Caco-2 (cell line): ENCODE measurements around the gene FAM120B. TPM values are rescaled to one million over a fixed set of nuclear protein-coding genes. Genes with fewer than 3 reads are reported as not detected.

ENCODE experiments used
- BruUV-seq: library from RNA; stranded (reverse); fragments of 400-500 nt; replicated peaks from 2 replicates; lab custom pipeline; 2021; lab: Mats Ljungman, UMichigan
- CTCF ChIA-PET: fragments of 300-600 bp; sonication (Branson Sonifier 250); formaldehyde crosslinking; loops from one replicate; lab custom pipeline; 2022; ENCODE audit warnings: antibody characterized with exemption; lab: Charles Lee
- POLR2A ChIA-PET: fragments of 300-600 bp; sonication (Branson Sonifier 250); formaldehyde crosslinking; loops from one replicate; lab custom pipeline; 2022; ENCODE audit warnings: antibody characterized with exemption; lab: Charles Lee
- DNase-seq, 2 experiments: peaks; one replicate each; pipeline versions ENCODE4 v3.0.0 to v3.0.0-alpha.2; 2020 to 2022
- H3K27me3 ChIP-seq: replicated peaks from 2 replicates; pipeline ENCODE4 v1.6.0; 2011; ENCODE audit warnings: low read length; ENCODE audit not compliant: control insufficient read depth, insufficient read depth
- H3K36me3 ChIP-seq: 2 replicates; pipeline ENCODE4 v1.5.1; 2011; ENCODE audit warnings: low read length; ENCODE audit not compliant: control insufficient read depth, insufficient read depth
- H3K4me1 ChIP-seq: fragments of 250-450 bp; sonication (Bioruptor Pico); 2 replicates; pipeline ENCODE4 v1.5.1; 2020; ENCODE audit warnings: mild to moderate bottlenecking
- H3K4me3 ChIP-seq: 2 replicates; pipeline ENCODE4 v1.5.1; 2011; ENCODE audit warnings: low read depth, mild to moderate bottlenecking, control low read depth, low read length
- H3K9me3 ChIP-seq: fragments of 250-450 bp; sonication (Bioruptor Pico); 2 replicates; pipeline ENCODE4 v1.5.1; 2020; ENCODE audit warnings: mild to moderate bottlenecking, moderate library complexity
- H3K27ac Mint-ChIP-seq: one replicate; pipeline ENCODE4 v1.8.0; 2022; ENCODE audit warnings: mixed read lengths; ENCODE audit not compliant: unreplicated experiment
- H3K27me3 Mint-ChIP-seq: one replicate; pipeline ENCODE4 v1.8.0; 2022; ENCODE audit warnings: mixed read lengths; ENCODE audit not compliant: insufficient read depth, unreplicated experiment
- H3K36me3 Mint-ChIP-seq: one replicate; pipeline ENCODE4 v1.8.0; 2022; ENCODE audit warnings: mild to moderate bottlenecking, mixed read lengths; ENCODE audit not compliant: insufficient read depth, unreplicated experiment
- H3K4me1 Mint-ChIP-seq: one replicate; pipeline ENCODE4 v1.8.0; 2022; ENCODE audit warnings: low read depth, mixed read lengths; ENCODE audit not compliant: unreplicated experiment
- H3K4me3 Mint-ChIP-seq: one replicate; pipeline ENCODE4 v1.8.0; 2022; ENCODE audit warnings: mild to moderate bottlenecking, moderate library complexity, mixed read lengths; ENCODE audit not compliant: unreplicated experiment
- H3K9me3 Mint-ChIP-seq: one replicate; pipeline ENCODE4 v1.8.0; 2022; ENCODE audit warnings: mixed read lengths; ENCODE audit not compliant: unreplicated experiment
- intact Hi-C: fragments of 100-400 bp; cut with micrococcal nuclease; formaldehyde crosslinking; loops from one replicate; pipeline ENCODE4 v1.10.0; 2022; ENCODE audit not compliant: unreplicated experiment
- total RNA-seq: library from RNA; stranded (reverse); gene quantifications from 2 replicates; pipeline ENCODE4 v1.2.3, GENCODE V29; 2022
- TF ChIP-seq, protein P1 (sequence below), 2 experiments: fragments of 200-600 bp in 1 of 2; IDR thresholded peaks; 1 replicate in 1 of 2; 2 replicates in 1 of 2; pipeline versions ENCODE4 v1.5.1 to v1.8.0; 2011 to 2022; ENCODE audit warnings: antibody characterized with exemption in 1 of 2, control low read depth in 1 of 2, inconsistent platforms in 1 of 2, low read depth in 1 of 2, low read length in 1 of 2, mild to moderate bottlenecking in 1 of 2, moderate library complexity in 1 of 2; ENCODE audit not compliant: insufficient read depth in 1 of 2, severe bottlenecking in 1 of 2, unreplicated experiment in 1 of 2

The FAM120B gene
- total RNA-seq, 1 experiment from 2014 or later = 21.0 TPM

DNA sequence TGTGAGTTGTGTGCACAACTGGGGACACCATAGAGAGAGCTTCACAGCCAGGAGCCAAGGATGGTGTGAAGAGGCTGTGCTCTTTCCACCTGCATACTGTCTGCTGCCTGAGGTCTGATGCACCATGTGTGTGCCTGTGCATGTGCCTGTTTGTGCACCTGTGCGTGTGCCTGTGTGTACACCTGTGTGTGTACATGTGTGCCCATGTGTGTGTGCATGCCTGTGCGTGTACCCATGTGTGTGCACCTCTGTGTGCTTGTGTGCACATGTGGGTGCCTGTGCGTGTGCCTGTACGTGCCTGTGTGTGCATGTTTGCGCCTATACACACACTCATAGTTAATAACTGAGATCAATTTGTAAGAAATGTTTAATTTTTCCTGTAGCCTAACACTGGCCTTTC lies 51.3 kb downstream of the FAM120B start:
- ChIA-PET POLR2A (no interaction called here), CTCF (no interaction called here)
- H3K36me3 Mint-ChIP-seq = peaks cover 7% of the 10 kb centered on the region
- no peak for DNase-seq
- Histone ChIP-seq H3K4me1 (no peaks in the 10 kb centered on the region), H3K27me3 (no peaks in the 10 kb centered on the region), H3K4me3 (no peak overlapping the region), H3K9me3 (no peaks in the 10 kb centered on the region), H3K36me3 (peaks cover 2% of the 10 kb centered on the region; the same call in 1 of the 2 replicates)
- TF ChIP-seq, protein P1, sequence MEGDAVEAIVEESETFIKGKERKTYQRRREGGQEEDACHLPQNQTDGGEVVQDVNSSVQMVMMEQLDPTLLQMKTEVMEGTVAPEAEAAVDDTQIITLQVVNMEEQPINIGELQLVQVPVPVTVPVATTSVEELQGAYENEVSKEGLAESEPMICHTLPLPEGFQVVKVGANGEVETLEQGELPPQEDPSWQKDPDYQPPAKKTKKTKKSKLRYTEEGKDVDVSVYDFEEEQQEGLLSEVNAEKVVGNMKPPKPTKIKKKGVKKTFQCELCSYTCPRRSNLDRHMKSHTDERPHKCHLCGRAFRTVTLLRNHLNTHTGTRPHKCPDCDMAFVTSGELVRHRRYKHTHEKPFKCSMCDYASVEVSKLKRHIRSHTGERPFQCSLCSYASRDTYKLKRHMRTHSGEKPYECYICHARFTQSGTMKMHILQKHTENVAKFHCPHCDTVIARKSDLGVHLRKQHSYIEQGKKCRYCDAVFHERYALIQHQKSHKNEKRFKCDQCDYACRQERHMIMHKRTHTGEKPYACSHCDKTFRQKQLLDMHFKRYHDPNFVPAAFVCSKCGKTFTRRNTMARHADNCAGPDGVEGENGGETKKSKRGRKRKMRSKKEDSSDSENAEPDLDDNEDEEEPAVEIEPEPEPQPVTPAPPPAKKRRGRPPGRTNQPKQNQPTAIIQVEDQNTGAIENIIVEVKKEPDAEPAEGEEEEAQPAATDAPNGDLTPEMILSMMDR (IDR thresholded peaks at IDR 0.05; ENCODE audit: insufficient read depth in 1 of 2, low read depth in 1 of 2, low read length in 1 of 2, severe bottlenecking in 1 of 2, unreplicated experiment in 1 of 2) = no peak
- intact Hi-C loops = no loop called here
- H3K27ac Mint-ChIP-seq = no peak overlapping the region
- no peaks in the 10 kb centered on the region for H3K27me3 Mint-ChIP-seq
- BruUV-seq = no TSS peak
- H3K4me1 Mint-ChIP-seq = no peaks in the 10 kb centered on the region
- peaks cover 8% of the 10 kb centered on the region for H3K9me3 Mint-ChIP-seq
- no peak overlapping the region for H3K4me3 Mint-ChIP-seq

GRCh38 chr6:170358496-170358895 lies 51.9 kb downstream of the FAM120B start:
- intact Hi-C loops = no loop called here
- Histone ChIP-seq H3K4me3 (no peak overlapping the region), H3K4me1 (no peaks in the 10 kb centered on the region), H3K27me3 (no peaks in the 10 kb centered on the region), H3K36me3 (peaks cover 2% of the 10 kb centered on the region; the same call in 1 of the 2 replicates), H3K9me3 (no peaks in the 10 kb centered on the region)
- BruUV-seq = no TSS peak
- no peak for DNase-seq
- H3K27me3 Mint-ChIP-seq = no peaks in the 10 kb centered on the region
- CTCF ChIA-PET = no interaction called here
- no peak overlapping the region for H3K27ac Mint-ChIP-seq
- H3K9me3 Mint-ChIP-seq = peaks cover under 1% of the 10 kb centered on the region
- H3K36me3 Mint-ChIP-seq = peaks cover 14% of the 10 kb centered on the region
- H3K4me1 Mint-ChIP-seq = no peaks in the 10 kb centered on the region
- TF ChIP-seq, protein P1 (IDR thresholded peaks at IDR 0.05; ENCODE audit: insufficient read depth in 1 of 2, low read depth in 1 of 2, low read length in 1 of 2, severe bottlenecking in 1 of 2, unreplicated experiment in 1 of 2) = no peak
- POLR2A ChIA-PET = no interaction called here
- no peak overlapping the region for H3K4me3 Mint-ChIP-seq

GRCh38 chr6:170360476-170360875 lies 53.9 kb downstream of the FAM120B start:
- POLR2A ChIA-PET = no interaction called here
- no TSS peak for BruUV-seq

More at GRCh38 chr6:170360476-170360875, 53.9 kb downstream of the FAM120B start:
- Mint-ChIP-seq H3K4me1 (no peaks in the 10 kb centered on the region), H3K4me3 (no peak overlapping the region), H3K27me3 (no peaks in the 10 kb centered on the region), H3K27ac (no peak overlapping the region), H3K36me3 (peaks cover 14% of the 10 kb centered on the region), H3K9me3 (no peaks in the 10 kb centered on the region)
- DNase-seq = no peak
- H3K9me3 ChIP-seq = no peaks in the 10 kb centered on the region
- intact Hi-C loops = no loop called here
- H3K4me1 ChIP-seq = 0 out of 2 replicates have a peak, but pooled peaks cover 4% of the 10 kb centered on the region
- peaks cover 2% of the 10 kb centered on the region for H3K36me3 ChIP-seq
- TF ChIP-seq, protein P1 (IDR thresholded peaks at IDR 0.05; ENCODE audit: insufficient read depth in 1 of 2, low read depth in 1 of 2, low read length in 1 of 2, severe bottlenecking in 1 of 2, unreplicated experiment in 1 of 2) = no peak
- CTCF ChIA-PET = no interaction called here
- H3K4me3 ChIP-seq = no peak overlapping the region
- no peaks in the 10 kb centered on the region for H3K27me3 ChIP-seq
